Measurements from ENCODE around the gene CCR8.
A peak's percentile ranks its signal among the peaks of the same experiment; 100 is the strongest.

Gene CCR8

GRCh38 chr3:39329493-39329892 is at the start of gene CCR8:
TSS of gene CCR8 (plus strand) at chr3:39329709. CDS start at chr3:39332332, 2,623 bp downstream.
- intact Hi-C loops (cut with DNase I): no loop called here

GRCh38 chr3:39279745-39280517 is 49.6 kb upstream of the CCR8 start, which contains the start of gene CX3CR1:
TSS of gene CX3CR1 (minus strand) at chr3:39280036. CDS start at chr3:39266509, 13,527 bp downstream.
- intact Hi-C loops (cut with DNase I): no loop called here

More at GRCh38 chr3:39329493-39329892, at the start of gene CCR8:
- no peak for DNase-seq

GRCh38 chr3:39280571-39280970 is 48.9 kb upstream of the CCR8 start:
- intact Hi-C loops (cut with DNase I): no loop called here
- no peak for DNase-seq

More at GRCh38 chr3:39279745-39280517, 49.6 kb upstream of the CCR8 start, which contains the start of gene CX3CR1:
- DNase-seq: no peak

- intact Hi-C loops (cut with DNase I): no loop called here
- DNase-seq: peak in 1 of 10 donors; percentile 60
Measured at GRCh38 chr3:39281533-39281932, 48.0 kb upstream of the CCR8 start.

GRCh38 chr3:39282057-39282456 is 47.5 kb upstream of the CCR8 start:
- intact Hi-C loops (cut with DNase I): no loop called here
- no peak for DNase-seq

GRCh38 chr3:39284457-39284881 is 45.0 kb upstream of the CCR8 start:
- no peak for DNase-seq
- intact Hi-C loops (cut with DNase I): no loop called here

GRCh38 chr3:39285332-39285731 is 44.2 kb upstream of the CCR8 start:
- intact Hi-C loops (cut with DNase I): loop anchor here (5.0 kb wide), 1 partner anchor 78 kb away; no protein-coding TSS in a partner anchor
- no peak for DNase-seq

- intact Hi-C loops (cut with DNase I): loop anchor here (5.0 kb wide), 1 partner anchor 79 kb away; no protein-coding TSS in a partner anchor
Measured at GRCh38 chr3:39286771-39287170, 42.7 kb upstream of the CCR8 start.

GRCh38 chr3:39287216-39288164 is 42.0 kb upstream of the CCR8 start:
- intact Hi-C loops (cut with DNase I): loop anchor here (1.0 to 5.0 kb wide), 3 partner anchors 80 to 161 kb away; no protein-coding TSS in a partner anchor
- DNase-seq: no peak

More at GRCh38 chr3:39286771-39287170, 42.7 kb upstream of the CCR8 start:
- DNase-seq: no peak

GRCh38 chr3:39288300-39288808 is 41.2 kb upstream of the CCR8 start:
- peak; percentile 57 to 96 (median 80) for DNase-seq
- intact Hi-C loops (cut with DNase I): loop anchor here (1.0 to 5.0 kb wide), 3 partner anchors 81 to 162 kb away; no protein-coding TSS in a partner anchor

GRCh38 chr3:39289107-39289506 is 40.4 kb upstream of the CCR8 start:
- DNase-seq: no peak
- intact Hi-C loops (cut with DNase I): loop anchor here (5.0 kb wide), 1 partner anchor 82 kb away; no protein-coding TSS in a partner anchor

- intact Hi-C loops (cut with DNase I): loop anchor here (5.0 kb wide), 1 partner anchor 183 kb away; the partner anchor contains the start of genes GORASP1 and TTC21A
- no peak for DNase-seq
Measured at GRCh38 chr3:39290255-39290654, 39.3 kb upstream of the CCR8 start.

- intact Hi-C loops (cut with DNase I): loop anchor here (5.0 kb wide), 1 partner anchor 185 kb away; the partner anchor contains the start of genes GORASP1 and TTC21A
- peak in 9 of 10 donors; percentile 27 to 94 (median 80) for DNase-seq
Measured at GRCh38 chr3:39291903-39292329, 37.6 kb upstream of the CCR8 start.

- DNase-seq: no peak
- intact Hi-C loops (cut with DNase I): loop anchor here (5.0 kb wide), 1 partner anchor 186 kb away; the partner anchor contains the start of genes GORASP1 and TTC21A
Measured at GRCh38 chr3:39292961-39293360, 36.5 kb upstream of the CCR8 start.

- intact Hi-C loops (cut with DNase I): loop anchor here (5.0 kb wide), 1 partner anchor 187 kb away; the partner anchor contains the start of genes GORASP1 and TTC21A
- peak in 1 of 10 donors; percentile 63 for DNase-seq
Measured at GRCh38 chr3:39294446-39295183, 34.9 kb upstream of the CCR8 start.

- no peak for DNase-seq
- intact Hi-C loops (cut with DNase I): no loop called here
Measured at GRCh38 chr3:39295184-39295775, 34.2 kb upstream of the CCR8 start.

GRCh38 chr3:39296197-39297077 is 33.1 kb upstream of the CCR8 start:
- DNase-seq: no peak
- intact Hi-C loops (cut with DNase I): no loop called here

GRCh38 chr3:39299279-39299678 is 30.2 kb upstream of the CCR8 start:
- no peak for DNase-seq
- intact Hi-C loops (cut with DNase I): no loop called here
